K562 (cell line): ENCODE results near the gene NR1D1. TPM values are rescaled to one million over a fixed set of nuclear protein-coding genes. Genes with fewer than 3 reads are reported as not detected.

ENCODE experiments used
- CSDE1 ChIP-seq, 2 experiments: fragments of 450-650 bp; IDR thresholded peaks; 2 replicates each; pipeline ENCODE4 v1.6.1; 2016; ENCODE audit warnings: mild to moderate bottlenecking in 1 of 2
- MEF2A ChIP-seq: IDR thresholded peaks from 2 replicates; pipeline ENCODE4 v1.6.1; 2011; ENCODE audit warnings: low read depth, mild to moderate bottlenecking, low read length, moderate library complexity; ENCODE audit not compliant: control insufficient read depth
- MYBL2 ChIP-seq, 2 experiments: fragments of 450-650 bp in 1 of 2; sonication (generic) in 1 of 2; formaldehyde crosslinking in 1 of 2; IDR thresholded peaks; 2 replicates each; pipeline versions ENCODE4 v1.6.1 to v1.8.1; 2017 to 2022; ENCODE audit warnings: borderline replicate concordance in 1 of 2, inconsistent platforms in 1 of 2, low read depth in 1 of 2, mild to moderate bottlenecking in 1 of 2, missing genetic modification reagents in 1 of 2, moderate library complexity in 1 of 2
- NR1H2 ChIP-seq: sonication (generic); formaldehyde crosslinking; IDR thresholded peaks from 2 replicates; pipeline ENCODE4 v1.4.0; 2020; ENCODE audit warnings: mild to moderate bottlenecking, missing genetic modification reagents
- NR2C1 ChIP-seq, 2 experiments: fragments of 450-650 bp; IDR thresholded peaks; 2 replicates each; pipeline ENCODE4 v1.6.1; 2017; ENCODE audit warnings: mild to moderate bottlenecking in 2 of 2, antibody characterized with exemption in 1 of 2, inconsistent platforms in 1 of 2, missing compliant biosample characterization in 1 of 2, missing genetic modification characterization in 1 of 2
- SIX5 ChIP-seq, 2 experiments: IDR thresholded peaks; 2 replicates each; pipeline ENCODE4 v1.6.1; 2011; ENCODE audit warnings: low read length in 2 of 2, borderline replicate concordance in 1 of 2, low read depth in 1 of 2, mild to moderate bottlenecking in 1 of 2, moderate library complexity in 1 of 2; ENCODE audit not compliant: insufficient read depth in 1 of 2
- SLC30A9 ChIP-seq: fragments of 250-450 bp; sonication (Bioruptor Pico); IDR thresholded peaks from 2 replicates; pipeline ENCODE4 v1.8.0; 2022; ENCODE audit warnings: mild to moderate bottlenecking, moderate library complexity
- SMARCA5 ChIP-seq: fragments of 450-650 bp; IDR thresholded peaks from 2 replicates; pipeline ENCODE4 v1.6.1; 2016
- ZBTB9 ChIP-seq: fragments of 450-650 bp; formaldehyde crosslinking; IDR thresholded peaks from 2 replicates; pipeline ENCODE4 v1.4.0; 2020; ENCODE audit warnings: mild to moderate bottlenecking, moderate library complexity
- ZNF639 ChIP-seq, 2 experiments: fragments of 200-800 bp in 1 of 2; sonication (Bioruptor generic) in 1 of 2; sonication (generic) in 1 of 2; formaldehyde crosslinking in 1 of 2; IDR thresholded peaks in 1 of 2; conservative IDR thresholded peaks in 1 of 2; 2 replicates each; pipeline versions ENCODE4 v1.5.0 to v1.6.1; 2016 to 2020; ENCODE audit warnings: missing compliant biosample characterization in 1 of 2, missing genetic modification characterization in 1 of 2, missing genetic modification reagents in 1 of 2
- polyA plus RNA-seq, 8 experiments: library from polyadenylated mRNA; depleted of rRNA in 4 of 8; stranded (reverse) in 5 of 8; unstranded in 3 of 8; fragments of >200 nt; fragmentation: Nextera tagmentation in 2 of 8; fragmentation: Illumina TruSeq in 1 of 8; extraction: Ambion mirVana in 2 of 8; extraction: Trizol in 1 of 8; gene quantifications; 2 replicates each; pipeline versions ENCODE4 v1.2.1 to v1.2.3, GENCODE V29; 2011 to 2014; ENCODE audit warnings: inconsistent platforms in 1 of 8, missing spikeins in 1 of 8
- total RNA-seq, 7 experiments: library from RNA; depleted of rRNA in 6 of 7; stranded (reverse); fragments of >200 nt in 6 of 7; fragmentation: Illumina TruSeq in 2 of 7; extraction: Trizol in 2 of 7; gene quantifications; 2 replicates each; pipeline versions ENCODE4 v1.2.1 to v1.2.3, GENCODE V29; 2011 to 2021; ENCODE audit warnings: low replicate concordance in 1 of 7
- TF ChIP-seq, protein P1 (sequence below): fragments of 200-800 bp; sonication (Bioruptor generic); IDR thresholded peaks from 2 replicates; pipeline ENCODE4 v1.6.1; 2016; ENCODE audit warnings: missing genetic modification characterization, missing compliant biosample characterization

The NR1D1 gene
- total and polyA plus RNA-seq, 9 of the 15 experiments (the other 6 are each of a cell fraction or from before 2014, with no cell fraction given), result 0.25 to 7.7 (median 0.65) TPM

DNA sequence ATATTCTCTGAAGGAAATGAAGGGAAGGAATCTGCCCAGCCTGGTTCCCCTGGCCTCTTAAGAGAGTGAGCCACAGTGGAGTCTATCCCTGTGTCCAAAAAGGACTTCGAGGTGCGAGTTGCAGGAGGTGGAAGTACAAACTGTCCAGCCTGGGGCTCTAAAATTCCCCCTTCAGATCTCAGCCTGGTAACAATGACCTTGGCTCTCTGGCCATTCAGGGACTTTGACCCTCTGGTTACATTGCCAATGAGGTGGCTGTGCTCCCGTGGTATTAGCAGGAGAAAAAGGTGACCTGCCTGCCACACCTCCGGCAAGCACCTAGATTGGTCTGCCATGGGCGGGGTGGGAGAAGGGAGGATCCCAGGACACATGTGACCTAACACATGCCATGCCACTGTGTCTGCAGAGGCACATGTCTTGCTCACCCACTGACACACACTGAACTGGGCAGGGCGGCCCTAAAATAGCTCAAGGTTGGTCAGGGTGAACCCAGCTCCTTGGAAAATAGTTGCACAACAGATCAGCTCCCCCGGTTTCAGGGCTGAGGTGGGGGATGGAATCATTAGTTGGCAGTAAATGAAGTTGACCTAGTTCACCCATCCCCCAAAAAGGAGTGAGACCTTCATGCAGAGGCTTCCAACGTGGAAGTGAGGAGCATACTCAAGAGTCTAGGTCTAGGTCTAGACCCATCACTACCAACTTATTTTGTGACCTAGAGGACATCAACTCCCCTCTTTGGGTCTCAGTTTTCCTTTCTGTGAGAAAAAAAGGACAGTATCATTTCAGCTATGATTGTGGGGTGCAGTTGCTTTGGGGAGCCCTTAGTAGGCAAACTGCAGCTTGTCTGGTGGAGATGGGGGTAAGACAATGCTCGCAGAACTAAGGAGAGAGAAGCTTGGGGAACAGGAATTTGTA, 2.2 kb downstream of the NR1D1 start (continued):
- TF ChIP-seq, protein P1, sequence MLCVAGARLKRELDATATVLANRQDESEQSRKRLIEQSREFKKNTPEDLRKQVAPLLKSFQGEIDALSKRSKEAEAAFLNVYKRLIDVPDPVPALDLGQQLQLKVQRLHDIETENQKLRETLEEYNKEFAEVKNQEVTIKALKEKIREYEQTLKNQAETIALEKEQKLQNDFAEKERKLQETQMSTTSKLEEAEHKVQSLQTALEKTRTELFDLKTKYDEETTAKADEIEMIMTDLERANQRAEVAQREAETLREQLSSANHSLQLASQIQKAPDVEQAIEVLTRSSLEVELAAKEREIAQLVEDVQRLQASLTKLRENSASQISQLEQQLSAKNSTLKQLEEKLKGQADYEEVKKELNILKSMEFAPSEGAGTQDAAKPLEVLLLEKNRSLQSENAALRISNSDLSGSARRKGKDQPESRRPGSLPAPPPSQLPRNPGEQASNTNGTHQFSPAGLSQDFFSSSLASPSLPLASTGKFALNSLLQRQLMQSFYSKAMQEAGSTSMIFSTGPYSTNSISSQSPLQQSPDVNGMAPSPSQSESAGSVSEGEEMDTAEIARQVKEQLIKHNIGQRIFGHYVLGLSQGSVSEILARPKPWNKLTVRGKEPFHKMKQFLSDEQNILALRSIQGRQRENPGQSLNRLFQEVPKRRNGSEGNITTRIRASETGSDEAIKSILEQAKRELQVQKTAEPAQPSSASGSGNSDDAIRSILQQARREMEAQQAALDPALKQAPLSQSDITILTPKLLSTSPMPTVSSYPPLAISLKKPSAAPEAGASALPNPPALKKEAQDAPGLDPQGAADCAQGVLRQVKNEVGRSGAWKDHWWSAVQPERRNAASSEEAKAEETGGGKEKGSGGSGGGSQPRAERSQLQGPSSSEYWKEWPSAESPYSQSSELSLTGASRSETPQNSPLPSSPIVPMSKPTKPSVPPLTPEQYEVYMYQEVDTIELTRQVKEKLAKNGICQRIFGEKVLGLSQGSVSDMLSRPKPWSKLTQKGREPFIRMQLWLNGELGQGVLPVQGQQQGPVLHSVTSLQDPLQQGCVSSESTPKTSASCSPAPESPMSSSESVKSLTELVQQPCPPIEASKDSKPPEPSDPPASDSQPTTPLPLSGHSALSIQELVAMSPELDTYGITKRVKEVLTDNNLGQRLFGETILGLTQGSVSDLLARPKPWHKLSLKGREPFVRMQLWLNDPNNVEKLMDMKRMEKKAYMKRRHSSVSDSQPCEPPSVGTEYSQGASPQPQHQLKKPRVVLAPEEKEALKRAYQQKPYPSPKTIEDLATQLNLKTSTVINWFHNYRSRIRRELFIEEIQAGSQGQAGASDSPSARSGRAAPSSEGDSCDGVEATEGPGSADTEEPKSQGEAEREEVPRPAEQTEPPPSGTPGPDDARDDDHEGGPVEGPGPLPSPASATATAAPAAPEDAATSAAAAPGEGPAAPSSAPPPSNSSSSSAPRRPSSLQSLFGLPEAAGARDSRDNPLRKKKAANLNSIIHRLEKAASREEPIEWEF, result peak; percentile 79; the same call in 1 of the 2 replicates
- TF ChIP-seq MEF2A (0 out of 2 replicates have a peak, but pooled peaks have one; percentile 39), NR2C1 (IDR thresholded peaks at IDR 0.05) (no peak; the same call in 1 of the 2 replicates), NR2C1 (tag; IDR thresholded peaks at IDR 0.05) (peak; percentile 21; the same call in 1 of the 2 replicates), MYBL2 (IDR thresholded peaks at IDR 0.05; ENCODE audit: low read depth) (no peak), MYBL2 (CRISPR knock-in tag; IDR thresholded peaks at IDR 0.05; ENCODE audit: borderline replicate concordance) (no peak), CSDE1 (IDR thresholded peaks at IDR 0.05) (peak in 1 of 2 experiments; percentile 41; a peak in 1 of 4 replicates), NR1H2 (CRISPR knock-in tag) (no peak), SIX5 (IDR thresholded peaks at IDR 0.05; ENCODE audit: borderline replicate concordance in 1 of 2, insufficient read depth in 1 of 2, low read depth in 1 of 2, low read length in 2 of 2) (no peak), ZNF639 (CRISPR knock-in tag; conservative IDR thresholded peaks at IDR 0.05 in 1 of 2, IDR thresholded peaks at IDR 0.05 in 1 of 2) (peak in 1 of 2 experiments; percentile 43; a peak in 1 of 4 replicates), SMARCA5 (0 out of 2 replicates have a peak, but pooled peaks have one; percentile 31), ZBTB9 (peak; percentile 46; the same call in 1 of the 2 replicates), SLC30A9 (CRISPR knock-in tag) (no peak)
